M059J (cell line): ENCODE measurements around the gene ZNF488. TPM values are rescaled to one million over a fixed set of nuclear protein-coding genes. Genes with fewer than 3 reads are reported as not detected.

Experiments
- DNase-seq: peaks from one replicate; pipeline ENCODE4 v3.0.0-alpha.2; 2012; ENCODE audit warnings: low read depth
- total RNA-seq: library from RNA; depleted of rRNA; stranded (reverse); fragments of >200 nt; shearing (Covaris generic); gene quantifications from 2 replicates; pipeline ENCODE4 v1.2.3, GENCODE V29; 2014

Gene ZNF488
- total RNA-seq, 1 experiment from 2014 or later, result 0.62 TPM

- no peak for DNase-seq
Measured at GRCh38 chr10:47332371-47332770, 51.7 kb downstream of the ZNF488 start.

DNA sequence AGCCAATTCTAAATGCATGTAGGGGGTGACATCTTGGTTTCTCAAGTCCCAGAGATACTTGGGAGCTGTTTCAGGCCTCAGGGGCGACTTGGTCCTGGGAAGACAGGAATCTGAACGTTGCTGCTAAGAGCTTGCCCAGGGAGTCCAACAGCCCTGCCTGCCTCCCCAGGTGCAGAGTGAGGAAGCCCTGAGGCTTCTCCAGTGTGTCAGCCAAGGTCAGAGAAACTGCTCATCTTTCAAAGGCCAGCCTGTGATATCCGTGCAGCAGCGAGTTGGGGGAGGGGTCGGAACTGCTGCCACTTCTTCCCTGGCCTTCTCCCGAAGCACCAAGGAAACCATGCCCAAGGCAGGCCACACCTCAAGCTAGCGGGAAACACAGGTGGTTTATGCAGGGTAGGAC lies 52.1 kb downstream of the ZNF488 start:
- DNase-seq, result peak; percentile 10

GRCh38 chr10:47331491-47331890 lies 52.6 kb downstream of the ZNF488 start:
- no peak for DNase-seq

DNA sequence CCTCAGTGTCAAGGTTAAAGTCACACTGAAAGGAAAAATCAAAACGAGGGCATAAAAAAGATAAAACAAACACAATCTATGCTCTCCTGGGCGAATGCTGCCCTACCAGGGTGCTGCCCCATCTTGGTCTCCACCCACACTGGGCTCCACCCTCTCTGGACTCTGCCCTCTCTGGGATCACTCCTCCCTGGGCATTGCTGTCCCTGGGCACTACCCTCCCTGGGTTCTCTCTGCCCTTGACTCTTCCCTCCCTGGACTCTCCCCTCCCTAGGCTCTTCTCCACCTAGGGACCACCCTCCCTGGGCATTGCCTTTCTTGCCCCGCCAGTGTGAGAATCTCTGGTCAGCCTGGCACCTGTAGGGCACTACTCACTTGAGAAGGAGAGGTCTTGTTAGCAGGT lies 53.3 kb downstream of the ZNF488 start:
- no peak for DNase-seq

DNA sequence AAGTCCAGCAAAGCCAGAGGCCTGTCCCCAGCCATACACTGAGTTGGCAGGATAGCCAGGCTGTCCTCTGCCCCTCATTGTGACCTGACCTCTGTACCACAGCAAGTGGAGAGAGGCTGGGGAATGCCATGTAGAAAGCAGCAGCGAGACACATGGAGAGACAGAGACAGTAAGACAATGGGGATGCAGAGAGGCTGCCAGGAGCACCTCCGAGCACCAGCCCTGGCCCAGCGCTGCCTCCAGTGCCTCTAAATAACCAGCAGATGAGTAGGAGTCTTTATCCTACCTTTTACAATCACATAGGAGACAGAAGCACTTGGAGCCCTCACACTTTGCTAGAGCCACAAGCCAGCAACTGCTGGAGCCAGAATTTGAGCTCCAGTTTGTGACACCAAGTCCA lies 53.7 kb downstream of the ZNF488 start:
- DNase-seq, result no peak

DNA sequence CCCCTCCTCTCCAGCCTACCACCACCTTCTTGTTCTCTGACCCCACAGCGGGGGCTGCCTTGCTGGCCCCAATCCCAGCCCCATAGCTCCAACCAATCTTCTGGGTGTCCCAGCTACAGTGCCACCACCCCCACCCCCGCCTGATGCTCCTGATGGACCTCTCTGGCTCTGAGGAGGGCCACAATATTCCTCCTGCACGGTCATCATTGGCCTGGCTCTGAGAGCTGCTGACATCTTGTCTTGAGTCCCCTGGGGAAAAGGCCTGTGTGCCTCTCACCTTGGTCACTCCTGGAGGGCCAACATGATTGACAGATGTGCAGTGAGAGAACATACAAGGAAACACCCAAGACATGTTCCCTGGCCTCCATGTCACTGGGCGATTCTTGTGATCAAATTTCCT lies 54.2 kb downstream of the ZNF488 start:
- no peak for DNase-seq

- no peak for DNase-seq
Measured at GRCh38 chr10:47326927-47327330, 57.2 kb downstream of the ZNF488 start.

GRCh38 chr10:47326306-47326926 lies 57.7 kb downstream of the ZNF488 start:
- peak; percentile 30 for DNase-seq

GRCh38 chr10:47325303-47326291 lies 58.5 kb downstream of the ZNF488 start:
- no peak for DNase-seq

- no peak for DNase-seq
Measured at GRCh38 chr10:47323636-47324296, 60.3 kb downstream of the ZNF488 start.

DNA sequence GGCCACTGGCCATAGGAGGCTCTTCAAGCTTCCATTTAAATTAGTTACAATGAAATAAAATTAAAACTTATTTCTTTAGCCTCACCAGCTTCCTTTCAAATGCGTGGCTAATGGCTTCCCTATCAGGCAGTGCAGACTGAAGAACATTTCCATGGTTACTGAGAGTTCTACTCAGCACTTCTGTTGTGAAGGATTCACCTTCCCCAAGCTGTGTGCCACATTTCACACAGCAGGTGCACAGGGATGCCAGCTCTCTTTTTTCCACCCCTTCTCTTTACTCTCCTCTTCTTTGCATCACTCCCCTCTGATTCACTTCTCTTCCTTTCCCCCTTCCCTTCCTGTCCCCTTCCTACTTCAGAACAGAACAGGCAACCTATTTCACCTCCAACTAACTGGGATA lies 61.0 kb downstream of the ZNF488 start:
- no peak for DNase-seq

DNA sequence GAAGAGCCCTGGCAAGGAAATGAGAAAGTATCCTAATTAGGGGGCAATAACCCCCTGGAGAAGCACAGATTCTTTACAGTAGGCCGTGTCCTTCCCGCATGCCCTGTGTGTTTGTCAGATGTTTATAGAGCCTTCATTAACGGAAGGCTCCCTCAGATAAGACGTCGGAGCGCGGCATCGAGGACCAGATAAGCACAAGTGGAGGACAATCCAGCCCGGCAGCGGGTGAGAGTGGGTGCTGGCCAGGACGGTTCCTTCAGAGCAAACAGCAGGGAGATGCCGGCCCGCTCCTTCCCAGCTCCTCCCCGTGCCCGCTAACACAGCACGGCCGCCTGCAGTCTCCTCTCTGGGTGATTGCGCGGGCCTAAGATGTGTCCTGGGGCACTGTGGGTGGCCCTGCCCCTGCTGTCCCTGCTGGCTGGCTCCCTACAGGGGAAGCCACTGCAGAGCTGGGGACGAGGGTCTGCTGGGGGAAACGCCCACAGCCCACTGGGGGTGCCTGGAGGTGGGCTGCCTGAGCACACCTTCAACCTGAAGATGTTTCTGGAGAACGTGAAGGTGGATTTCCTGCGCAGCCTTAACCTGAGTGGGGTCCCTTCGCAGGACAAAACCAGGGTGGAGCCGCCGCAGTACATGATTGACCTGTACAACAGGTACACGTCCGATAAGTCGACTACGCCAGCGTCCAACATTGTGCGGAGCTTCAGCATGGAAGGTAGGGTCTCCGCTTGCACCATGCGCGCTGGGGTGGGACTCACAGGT lies 61.6 kb downstream of the ZNF488 start, which contains the start of gene GDF2:
Gene GDF2, plus strand, starts transcription at position 155 of the 762 bp plus-strand sequence. Its CDS starts 215 bp downstream, at position 370.
- no peak for DNase-seq

DNA sequence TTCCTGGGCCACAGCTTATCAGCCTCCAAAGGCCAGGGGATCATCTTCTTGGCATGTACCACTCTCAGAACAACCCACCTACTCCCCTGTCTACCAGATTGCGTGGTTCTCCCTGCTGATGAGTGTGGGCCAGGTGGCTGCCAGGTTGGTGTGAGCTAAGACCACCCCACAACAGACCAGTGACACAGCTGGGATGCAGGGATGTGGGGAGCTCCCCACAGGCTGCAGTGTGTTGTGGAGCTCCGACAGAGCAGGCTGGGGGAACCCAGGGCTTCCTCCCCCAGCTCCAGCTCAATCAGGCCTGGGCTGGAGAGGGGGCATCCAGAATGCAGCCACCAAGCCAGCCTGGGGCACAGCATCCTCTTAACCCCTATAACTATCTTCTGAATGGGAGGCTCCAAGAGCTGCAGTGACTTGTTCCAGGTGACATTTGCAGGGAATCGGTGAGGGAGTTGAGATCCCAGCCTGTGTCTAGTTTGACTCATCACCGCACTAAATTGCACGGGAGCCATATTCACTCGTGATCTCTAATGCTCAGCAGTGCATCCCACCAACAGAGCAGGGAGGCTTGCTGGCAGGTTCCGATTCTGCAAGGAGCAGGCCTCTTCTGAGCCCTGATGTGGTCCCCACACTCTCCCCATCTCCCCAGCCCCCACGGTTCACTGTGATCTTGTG lies 62.4 kb downstream of the ZNF488 start:
- DNase-seq, result no peak

GRCh38 chr10:47320812-47321211 lies 63.3 kb downstream of the ZNF488 start:
- DNase-seq, result no peak

DNA sequence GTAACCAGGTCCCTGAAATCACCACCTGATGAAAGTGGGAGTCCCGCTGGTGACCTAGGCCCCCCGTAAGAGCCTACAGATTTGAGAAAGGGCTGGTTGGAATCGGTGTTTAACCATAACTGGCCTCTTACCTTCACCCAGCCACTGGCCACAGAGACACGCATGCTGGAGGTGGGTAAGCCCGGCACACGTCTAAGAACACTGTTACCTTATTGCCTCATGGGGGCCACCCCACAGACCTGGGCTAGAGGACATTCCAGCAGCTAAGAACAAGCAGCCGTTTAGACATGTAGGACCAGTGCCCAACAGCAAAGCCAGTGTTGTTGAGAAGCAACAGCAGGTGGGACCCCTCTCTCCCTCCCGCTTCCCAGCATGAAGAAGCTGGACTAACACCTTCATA lies 64.3 kb downstream of the ZNF488 start:
- no peak for DNase-seq

DNA sequence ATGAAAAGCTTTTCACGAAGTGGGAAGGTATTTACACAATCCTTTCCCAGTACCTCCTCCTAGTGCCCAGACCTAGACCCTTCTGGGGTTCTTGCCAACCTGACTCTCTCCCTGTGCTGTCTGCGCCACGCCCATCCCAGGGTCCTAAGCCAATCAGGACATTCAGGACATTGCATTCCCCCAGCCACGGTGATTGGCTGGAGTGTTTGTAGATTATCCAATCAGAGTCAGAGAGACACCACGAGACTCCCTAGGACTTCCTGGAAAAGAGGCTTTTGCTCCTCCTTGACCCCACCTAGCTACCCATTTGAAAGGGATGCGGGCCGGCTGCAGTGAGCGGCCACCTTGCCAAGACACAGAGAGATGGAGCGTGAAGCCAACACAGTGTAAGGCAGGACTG lies 65.4 kb downstream of the ZNF488 start:
- DNase-seq, result peak; percentile 51

- DNase-seq, result no peak
Measured at GRCh38 chr10:47317251-47317650, 66.8 kb downstream of the ZNF488 start.

GRCh38 chr10:47316131-47316530 lies 68.0 kb downstream of the ZNF488 start:
- DNase-seq, result no peak
